Endodermal cell (in vitro differentiated cells): Measurements from ENCODE around the gene C19orf12. TPM values are rescaled to one million over a fixed set of nuclear protein-coding genes. Genes with fewer than 3 reads are reported as not detected.

Source experiments
- DNase-seq: peaks from one replicate; pipeline ENCODE4 v3.0.0-alpha.2; 2017
- H3K27ac ChIP-seq: 2 replicates; pipeline ENCODE4 v1.5.1; 2013; ENCODE audit warnings: mild to moderate bottlenecking, low read depth, low read length, moderate library complexity
- H3K27me3 ChIP-seq: 2 replicates; pipeline ENCODE4 v1.6.1; 2013; ENCODE audit warnings: mild to moderate bottlenecking, low read length, moderate library complexity; ENCODE audit not compliant: insufficient read depth, control insufficient read depth, poor library complexity, severe bottlenecking
- H3K36me3 ChIP-seq: 2 replicates; pipeline ENCODE4 v1.7.0; 2013; ENCODE audit warnings: mild to moderate bottlenecking, low read length, moderate library complexity; ENCODE audit not compliant: control insufficient read depth, insufficient read depth
- H3K4me1 ChIP-seq: one replicate; pipeline ENCODE4 v1.7.0; 2013; ENCODE audit warnings: low read length; ENCODE audit not compliant: control insufficient read depth, insufficient read depth
- H3K4me3 ChIP-seq: 2 replicates; pipeline ENCODE4 v1.5.1; 2013; ENCODE audit warnings: mild to moderate bottlenecking, low read length, moderate library complexity
- H3K9ac ChIP-seq: 2 replicates; pipeline ENCODE4 v1.6.1; 2013; ENCODE audit warnings: mild to moderate bottlenecking, low read length, moderate library complexity; ENCODE audit not compliant: poor library complexity, severe bottlenecking; ENCODE audit errors: extremely low read depth
- H3K9me3 ChIP-seq: 2 replicates; pipeline ENCODE4 v1.6.1; 2013; ENCODE audit warnings: mild to moderate bottlenecking, low read length, moderate library complexity; ENCODE audit not compliant: control insufficient read depth
- H3K27ac Mint-ChIP-seq: 2 replicates; pipeline ENCODE4 v1.8.0; 2020; ENCODE audit warnings: mixed read lengths
- H3K27me3 Mint-ChIP-seq: 2 replicates; pipeline ENCODE4 v1.8.0; 2021; ENCODE audit warnings: mild to moderate bottlenecking, mixed read lengths; ENCODE audit not compliant: insufficient read depth
- H3K36me3 Mint-ChIP-seq: 2 replicates; pipeline ENCODE4 v1.8.0; 2020; ENCODE audit warnings: low read depth, mixed read lengths
- H3K4me1 Mint-ChIP-seq: 2 replicates; pipeline ENCODE4 v1.8.0; 2020; ENCODE audit warnings: mixed read lengths
- H3K4me3 Mint-ChIP-seq: 2 replicates; pipeline ENCODE4 v1.8.0; 2020; ENCODE audit warnings: mild to moderate bottlenecking, moderate library complexity, mixed read lengths
- H3K9me3 Mint-ChIP-seq: 2 replicates; pipeline ENCODE4 v1.8.0; 2020; ENCODE audit warnings: mild to moderate bottlenecking, mixed read lengths
- WGBS, 2 experiments: methylation state at CpG; one replicate each; pipeline versions ENCODE4 v1.1.5 to v1.1.7; 2013; ENCODE audit warnings: missing lambda C conversion rate in 2 of 2, mixed read lengths in 1 of 2; ENCODE audit not compliant: insufficient coverage in 1 of 2, insufficient read length in 1 of 2; 5-methylcytosine and 5-hydroxymethylcytosine counted together
- total RNA-seq, 2 donors: library from RNA; stranded (reverse); fragmentation: NEBNext Ultra II Directional in 1 of 2; extraction: Animal tissue kit (Norgen Biotek cat#: 25700) in 1 of 2; gene quantifications; 2 replicates in 1 of 2; 3 replicates in 1 of 2; pipeline ENCODE4 v1.2.1, GENCODE V29; 2021
- TF ChIP-seq, protein P1 (sequence below): fragments of 200-600 bp; sonication (generic); conservative IDR thresholded peaks from 2 replicates; pipeline ENCODE4 v1.5.0; 2021; ENCODE audit warnings: antibody characterized with exemption, mild to moderate bottlenecking

C19orf12 gene
- total RNA-seq, 2 donors from 2014 or later: 18.9 to 22.9 TPM

DNA sequence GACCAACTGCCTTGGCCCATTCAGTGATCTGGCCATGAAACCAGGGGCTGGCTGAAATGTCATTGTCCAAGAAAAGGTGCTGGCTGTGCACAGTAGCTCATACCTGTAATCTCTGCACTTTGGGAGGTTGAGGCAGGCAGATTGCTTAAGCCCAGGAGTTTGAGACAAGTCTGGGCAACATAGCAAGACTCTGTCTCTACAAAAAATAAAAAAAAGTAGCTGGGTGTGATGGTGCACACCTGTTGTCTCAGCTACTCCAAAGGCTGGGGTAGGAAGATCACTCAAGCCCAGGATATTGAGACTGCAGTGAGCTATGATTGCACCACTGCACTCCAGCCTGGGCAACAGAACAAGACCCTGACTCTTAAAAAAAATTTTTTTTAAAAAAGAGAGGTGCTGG, 28.6 kb upstream of the C19orf12 start:
- Histone ChIP-seq H3K36me3 (no peaks in the 10 kb centered on the region), H3K9ac (no peak overlapping the region), H3K4me1 (no peaks in the 10 kb centered on the region), H3K9me3 (no peaks in the 10 kb centered on the region), H3K4me3 (no peak overlapping the region), H3K27me3 (no peaks in the 10 kb centered on the region), H3K27ac (no peak overlapping the region)
- Mint-ChIP-seq H3K36me3 (no peaks in the 10 kb centered on the region), H3K4me3 (no peak overlapping the region), H3K9me3 (no peaks in the 10 kb centered on the region), H3K27me3 (peaks cover 13% of the 10 kb centered on the region), H3K4me1 (peaks cover 4% of the 10 kb centered on the region), H3K27ac (no peak overlapping the region)
- TF ChIP-seq, protein P1, sequence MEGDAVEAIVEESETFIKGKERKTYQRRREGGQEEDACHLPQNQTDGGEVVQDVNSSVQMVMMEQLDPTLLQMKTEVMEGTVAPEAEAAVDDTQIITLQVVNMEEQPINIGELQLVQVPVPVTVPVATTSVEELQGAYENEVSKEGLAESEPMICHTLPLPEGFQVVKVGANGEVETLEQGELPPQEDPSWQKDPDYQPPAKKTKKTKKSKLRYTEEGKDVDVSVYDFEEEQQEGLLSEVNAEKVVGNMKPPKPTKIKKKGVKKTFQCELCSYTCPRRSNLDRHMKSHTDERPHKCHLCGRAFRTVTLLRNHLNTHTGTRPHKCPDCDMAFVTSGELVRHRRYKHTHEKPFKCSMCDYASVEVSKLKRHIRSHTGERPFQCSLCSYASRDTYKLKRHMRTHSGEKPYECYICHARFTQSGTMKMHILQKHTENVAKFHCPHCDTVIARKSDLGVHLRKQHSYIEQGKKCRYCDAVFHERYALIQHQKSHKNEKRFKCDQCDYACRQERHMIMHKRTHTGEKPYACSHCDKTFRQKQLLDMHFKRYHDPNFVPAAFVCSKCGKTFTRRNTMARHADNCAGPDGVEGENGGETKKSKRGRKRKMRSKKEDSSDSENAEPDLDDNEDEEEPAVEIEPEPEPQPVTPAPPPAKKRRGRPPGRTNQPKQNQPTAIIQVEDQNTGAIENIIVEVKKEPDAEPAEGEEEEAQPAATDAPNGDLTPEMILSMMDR: no peak
- DNase-seq: no peak

DNA sequence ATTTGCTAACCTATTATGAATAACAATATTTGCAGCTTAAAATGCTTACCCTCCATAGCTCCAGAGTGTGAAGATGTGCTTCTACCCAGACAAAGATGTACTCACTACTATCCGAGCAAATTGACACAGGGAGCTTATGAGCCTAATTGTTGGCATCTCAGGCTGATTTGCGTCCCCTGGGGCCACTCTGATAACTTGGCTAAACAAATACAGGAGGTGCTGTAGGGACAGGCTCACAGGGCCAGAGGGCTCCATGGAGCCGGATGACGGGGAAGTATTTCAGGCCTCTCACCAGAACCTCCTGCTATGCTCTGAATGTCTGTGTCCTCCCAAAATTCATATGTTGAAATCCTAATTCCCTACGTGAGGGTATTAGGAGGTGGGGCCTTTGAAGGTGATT, 26.7 kb upstream of the C19orf12 start:
- no peak for DNase-seq
- H3K4me3 ChIP-seq: no peak overlapping the region
- H3K9ac ChIP-seq: no peak overlapping the region
- no peaks in the 10 kb centered on the region for H3K36me3 ChIP-seq
- no peaks in the 10 kb centered on the region for H3K27me3 ChIP-seq
- H3K36me3 Mint-ChIP-seq: no peaks in the 10 kb centered on the region
- H3K27ac ChIP-seq: no peak overlapping the region
- H3K4me3 Mint-ChIP-seq: no peak overlapping the region
- peaks cover 15% of the 10 kb centered on the region for H3K27me3 Mint-ChIP-seq
- H3K4me1 Mint-ChIP-seq: peaks cover 4% of the 10 kb centered on the region
- TF ChIP-seq, protein P1: no peak
- 80 to 88% methylated on average over 2 to 5 of the region's 5 CpGs for WGBS, 2 experiments
- no peaks in the 10 kb centered on the region for H3K4me1 ChIP-seq
- no peaks in the 10 kb centered on the region for H3K9me3 Mint-ChIP-seq
- H3K9me3 ChIP-seq: no peaks in the 10 kb centered on the region
- no peak overlapping the region for H3K27ac Mint-ChIP-seq

DNA sequence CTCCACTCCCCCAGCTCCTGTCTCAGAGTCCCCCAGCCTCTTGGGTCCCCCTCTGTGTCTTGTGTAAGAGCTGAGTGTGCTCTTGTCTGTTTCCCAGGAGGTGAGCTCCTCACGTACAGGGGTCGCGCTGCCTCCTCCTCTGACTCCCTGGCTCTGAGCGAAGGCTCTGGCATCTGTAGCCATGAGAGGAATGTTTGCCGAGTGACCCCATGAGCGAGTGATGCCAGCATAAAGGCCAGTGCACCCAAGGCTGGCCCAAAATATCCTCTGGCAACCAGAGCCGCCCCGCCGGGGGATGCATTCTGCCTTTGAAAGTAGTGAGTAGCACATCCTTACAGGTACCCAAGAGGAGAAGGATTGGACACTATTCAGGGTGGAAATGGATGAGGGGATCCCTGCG, 26.2 kb upstream of the C19orf12 start:
- no peak overlapping the region for H3K9ac ChIP-seq
- no peak overlapping the region for H3K4me3 Mint-ChIP-seq
- H3K4me1 Mint-ChIP-seq: peaks cover 4% of the 10 kb centered on the region
- no peak overlapping the region for H3K27ac Mint-ChIP-seq
- no peaks in the 10 kb centered on the region for H3K9me3 ChIP-seq
- no peak for DNase-seq
- peaks cover 15% of the 10 kb centered on the region for H3K27me3 Mint-ChIP-seq
- H3K4me3 ChIP-seq: no peak overlapping the region
- no peak overlapping the region for H3K27ac ChIP-seq
- H3K36me3 Mint-ChIP-seq: no peaks in the 10 kb centered on the region
- H3K36me3 ChIP-seq: no peaks in the 10 kb centered on the region
- WGBS, 2 experiments: 91 to 100% methylated on average over 6 to 10 of the region's 10 CpGs
- H3K4me1 ChIP-seq: no peaks in the 10 kb centered on the region
- H3K9me3 Mint-ChIP-seq: no peaks in the 10 kb centered on the region
- no peaks in the 10 kb centered on the region for H3K27me3 ChIP-seq
- TF ChIP-seq, protein P1: no peak
